Adrenal gland (tissue), 5 donors: ENCODE results near the gene PLXNA4.
"Not testable (repeated sequence)": the region's sequence is repeated elsewhere in the genome, so short reads cannot be mapped to it uniquely, and the experiment has no call there.

Source experiments
- POLR2A ChIP-seq, 2 donors: fragments of 450-650 bp; IDR thresholded peaks; one replicate each; pipeline ENCODE4 v1.6.1; 2017; ENCODE audit warnings: antibody characterized with exemption in 2 of 2, mild to moderate bottlenecking in 2 of 2, moderate library complexity in 1 of 2
- TF ChIP-seq, protein P1 (sequence below), 6 experiments: fragments of 450-650 bp in 4 of 6; fragments of 200-600 bp in 2 of 6; sonication (generic) in 1 of 6; IDR thresholded peaks; 1 replicate in 5 of 6; 2 replicates in 1 of 6; pipeline versions ENCODE4 v1.5.1 to v1.8.0; 2016 to 2021; ENCODE audit warnings: antibody characterized with exemption in 6 of 6, mild to moderate bottlenecking in 2 of 6, moderate library complexity in 1 of 6
- donor health status: DM: no; HTN: no; CAD: no.

DNA sequence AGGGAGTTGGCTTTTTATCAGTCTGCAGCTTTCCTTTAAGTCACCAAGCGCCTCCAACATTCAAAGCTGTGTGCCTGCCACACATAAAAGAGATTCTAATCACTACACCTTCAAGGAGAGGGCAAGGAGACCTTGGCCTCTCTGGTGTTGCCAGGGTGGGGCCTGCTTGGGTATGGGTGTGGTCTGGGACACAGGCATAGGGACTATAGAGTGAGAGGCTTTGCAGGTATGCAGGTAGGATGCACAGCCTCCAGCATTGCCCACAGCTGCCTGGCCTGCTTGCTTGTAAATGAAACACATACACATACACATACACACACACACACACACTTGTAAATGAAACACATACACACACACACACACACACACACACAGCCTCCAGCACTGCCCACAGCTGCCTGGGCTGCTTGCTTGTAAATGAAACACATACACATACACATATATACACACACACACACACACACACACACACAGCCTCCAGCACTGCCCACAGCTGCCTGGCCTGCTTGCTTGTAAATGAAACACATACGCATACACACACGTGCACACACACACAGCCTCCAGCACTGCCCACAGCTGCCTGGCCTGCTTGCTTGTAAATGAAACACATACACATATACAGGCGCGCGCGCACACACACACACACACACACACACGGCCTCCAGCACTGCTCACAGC is 397.7 kb downstream of the PLXNA4 start:
- TF ChIP-seq POLR2A (IDR thresholded peaks at IDR 0.05) = not testable (repeated sequence)
- TF ChIP-seq, protein P1, sequence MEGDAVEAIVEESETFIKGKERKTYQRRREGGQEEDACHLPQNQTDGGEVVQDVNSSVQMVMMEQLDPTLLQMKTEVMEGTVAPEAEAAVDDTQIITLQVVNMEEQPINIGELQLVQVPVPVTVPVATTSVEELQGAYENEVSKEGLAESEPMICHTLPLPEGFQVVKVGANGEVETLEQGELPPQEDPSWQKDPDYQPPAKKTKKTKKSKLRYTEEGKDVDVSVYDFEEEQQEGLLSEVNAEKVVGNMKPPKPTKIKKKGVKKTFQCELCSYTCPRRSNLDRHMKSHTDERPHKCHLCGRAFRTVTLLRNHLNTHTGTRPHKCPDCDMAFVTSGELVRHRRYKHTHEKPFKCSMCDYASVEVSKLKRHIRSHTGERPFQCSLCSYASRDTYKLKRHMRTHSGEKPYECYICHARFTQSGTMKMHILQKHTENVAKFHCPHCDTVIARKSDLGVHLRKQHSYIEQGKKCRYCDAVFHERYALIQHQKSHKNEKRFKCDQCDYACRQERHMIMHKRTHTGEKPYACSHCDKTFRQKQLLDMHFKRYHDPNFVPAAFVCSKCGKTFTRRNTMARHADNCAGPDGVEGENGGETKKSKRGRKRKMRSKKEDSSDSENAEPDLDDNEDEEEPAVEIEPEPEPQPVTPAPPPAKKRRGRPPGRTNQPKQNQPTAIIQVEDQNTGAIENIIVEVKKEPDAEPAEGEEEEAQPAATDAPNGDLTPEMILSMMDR (IDR thresholded peaks at IDR 0.05) = not testable (repeated sequence)
